22Rv1 (cell line): ENCODE measurements around the gene GALNT12.

ENCODE experiments used
- CTCF ChIP-seq: fragments of 450-650 bp; IDR thresholded peaks from 2 replicates; pipeline ENCODE4 v1.5.1; 2017; ENCODE audit warnings: mild to moderate bottlenecking
- ZFX ChIP-seq: fragments of 450-650 bp; IDR thresholded peaks from 2 replicates; pipeline ENCODE4 v1.6.1; 2017; ENCODE audit warnings: antibody characterized with exemption, borderline replicate concordance

DNA sequence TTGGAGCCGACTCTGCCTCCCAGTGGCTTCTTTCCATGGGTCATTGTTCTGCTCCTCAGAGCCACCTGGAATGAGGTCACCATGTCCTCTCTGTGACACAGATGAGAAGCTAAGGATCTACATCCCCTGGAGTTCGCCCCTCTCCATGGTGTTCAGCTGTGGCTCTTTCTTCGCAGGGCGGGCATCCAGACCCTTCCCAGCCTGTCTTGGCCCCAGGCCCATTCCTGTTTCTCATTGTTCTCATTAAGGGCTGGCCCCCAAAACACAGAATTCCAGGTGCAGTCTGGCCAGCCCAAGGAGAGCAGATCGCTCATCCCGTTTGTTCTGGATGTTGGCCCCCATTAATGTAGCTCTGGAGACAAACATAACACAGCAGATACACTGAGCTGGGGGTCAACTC is 69.8 kb downstream of the GALNT12 start:
- TF ChIP-seq CTCF (no peak), ZFX (no peak)
